ES-I3 (cell line): Measurements from ENCODE around the gene RGSL1.
"Not testable (repeated sequence)": the region's sequence is repeated elsewhere in the genome, so short reads cannot be mapped to it uniquely, and the experiment has no call there.

Source experiments
- H3K36me3 ChIP-seq: 2 replicates; pipeline ENCODE4 v1.6.1; 2013; ENCODE audit warnings: mild to moderate bottlenecking, low read length, control low read depth, moderate library complexity; ENCODE audit not compliant: insufficient read depth
- H3K4me1 ChIP-seq: 2 replicates; pipeline ENCODE4 v1.6.1; 2013; ENCODE audit warnings: mild to moderate bottlenecking, control low read depth, low read length; ENCODE audit not compliant: insufficient read depth
- H3K9ac ChIP-seq: 2 replicates; pipeline ENCODE4 v1.6.1; 2013; ENCODE audit warnings: low read depth, mild to moderate bottlenecking, low read length, moderate library complexity
- H3K9me3 ChIP-seq: 2 replicates; pipeline ENCODE4 v1.6.1; 2013; ENCODE audit warnings: mild to moderate bottlenecking, low read length, moderate library complexity; ENCODE audit not compliant: control insufficient read depth, insufficient read depth

The RGSL1 gene

GRCh38 chr1:182430263-182431068, 19.5 kb upstream of the RGSL1 start:
- Histone ChIP-seq H3K9ac (no peak overlapping the region), H3K9me3 (no peaks in the 10 kb centered on the region), H3K36me3 (no peaks in the 10 kb centered on the region), H3K4me1 (no peaks in the 10 kb centered on the region)

- H3K9ac ChIP-seq: no peak overlapping the region
- H3K4me1 ChIP-seq: no peaks in the 10 kb centered on the region
- H3K36me3 ChIP-seq: no peaks in the 10 kb centered on the region
- no peaks in the 10 kb centered on the region for H3K9me3 ChIP-seq
These were observed 18.7 kb upstream of the RGSL1 start for GRCh38 chr1:182431278-182431677.

- no peak overlapping the region for H3K9ac ChIP-seq
- no peaks in the 10 kb centered on the region; the same call in 1 of the 2 replicates for H3K36me3 ChIP-seq
- H3K9me3 ChIP-seq: peaks cover 6% of the 10 kb centered on the region; the same call in 1 of the 2 replicates
- H3K4me1 ChIP-seq: no peaks in the 10 kb centered on the region
These were observed 16.4 kb upstream of the RGSL1 start for GRCh38 chr1:182433580-182433979.

GRCh38 chr1:182438326-182438725, 11.6 kb upstream of the RGSL1 start:
- Histone ChIP-seq H3K9ac (no peak overlapping the region), H3K36me3 (no peaks in the 10 kb centered on the region; the same call in 1 of the 2 replicates), H3K4me1 (no peaks in the 10 kb centered on the region), H3K9me3 (peaks cover 6% of the 10 kb centered on the region; the same call in 1 of the 2 replicates)

- Histone ChIP-seq H3K36me3 (no peaks in the 10 kb centered on the region; the same call in 1 of the 2 replicates), H3K9ac (no peak overlapping the region), H3K4me1 (no peaks in the 10 kb centered on the region), H3K9me3 (peaks cover 6% of the 10 kb centered on the region; the same call in 1 of the 2 replicates)
These were observed 8.2 kb upstream of the RGSL1 start for GRCh38 chr1:182441719-182442118.

GRCh38 chr1:182442333-182442732, 7.6 kb upstream of the RGSL1 start:
- no peak overlapping the region for H3K9ac ChIP-seq
- H3K9me3 ChIP-seq: peaks cover 6% of the 10 kb centered on the region; the same call in 1 of the 2 replicates
- no peaks in the 10 kb centered on the region for H3K4me1 ChIP-seq
- no peaks in the 10 kb centered on the region for H3K36me3 ChIP-seq

- no peaks in the 10 kb centered on the region for H3K4me1 ChIP-seq
- no peaks in the 10 kb centered on the region for H3K9me3 ChIP-seq
- no peaks in the 10 kb centered on the region for H3K36me3 ChIP-seq
- H3K9ac ChIP-seq: no peak overlapping the region
These were observed 5.4 kb upstream of the RGSL1 start for GRCh38 chr1:182444497-182444896.

GRCh38 chr1:182446033-182446669, 3.8 kb upstream of the RGSL1 start:
- no peaks in the 10 kb centered on the region for H3K4me1 ChIP-seq
- H3K36me3 ChIP-seq: no peaks in the 10 kb centered on the region
- H3K9me3 ChIP-seq: no peaks in the 10 kb centered on the region
- no peak overlapping the region for H3K9ac ChIP-seq

GRCh38 chr1:182447124-182447523, 2.8 kb upstream of the RGSL1 start:
- not testable (repeated sequence) for H3K4me1 ChIP-seq, H3K9me3 ChIP-seq, H3K36me3 ChIP-seq, H3K9ac ChIP-seq

- no peaks in the 10 kb centered on the region for H3K9me3 ChIP-seq
- no peaks in the 10 kb centered on the region for H3K4me1 ChIP-seq
- H3K9ac ChIP-seq: no peak overlapping the region
- no peaks in the 10 kb centered on the region for H3K36me3 ChIP-seq
These were observed 2.3 kb upstream of the RGSL1 start for GRCh38 chr1:182447660-182448059.

GRCh38 chr1:182453631-182454030, 3.7 kb downstream of the RGSL1 start:
- H3K36me3 ChIP-seq: no peaks in the 10 kb centered on the region
- no peak overlapping the region for H3K9ac ChIP-seq
- H3K9me3 ChIP-seq: no peaks in the 10 kb centered on the region
- no peaks in the 10 kb centered on the region for H3K4me1 ChIP-seq

- H3K9me3 ChIP-seq: no peaks in the 10 kb centered on the region
- H3K36me3 ChIP-seq: no peaks in the 10 kb centered on the region
- no peaks in the 10 kb centered on the region for H3K4me1 ChIP-seq
- no peak overlapping the region for H3K9ac ChIP-seq
These were observed 7.9 kb downstream of the RGSL1 start for GRCh38 chr1:182457844-182458243.

GRCh38 chr1:182459949-182460348, 10.0 kb downstream of the RGSL1 start:
- no peaks in the 10 kb centered on the region for H3K4me1 ChIP-seq
- H3K9me3 ChIP-seq: no peaks in the 10 kb centered on the region
- H3K9ac ChIP-seq: no peak overlapping the region
- H3K36me3 ChIP-seq: no peaks in the 10 kb centered on the region

GRCh38 chr1:182460550-182460951, 10.6 kb downstream of the RGSL1 start:
- Histone ChIP-seq H3K36me3 (no peaks in the 10 kb centered on the region), H3K4me1 (no peaks in the 10 kb centered on the region), H3K9me3 (no peaks in the 10 kb centered on the region), H3K9ac (no peak overlapping the region)

- Histone ChIP-seq H3K9ac (no peak overlapping the region), H3K9me3 (no peaks in the 10 kb centered on the region)
These were observed 23.6 kb downstream of the RGSL1 start for GRCh38 chr1:182473556-182473955.

More at GRCh38 chr1:182473556-182473955, 23.6 kb downstream of the RGSL1 start:
- no peaks in the 10 kb centered on the region for H3K36me3 ChIP-seq
- no peaks in the 10 kb centered on the region for H3K4me1 ChIP-seq
